ENCODE results near the gene ZNF280D. TPM values are rescaled to one million over a fixed set of nuclear protein-coding genes. Genes with fewer than 3 reads are reported as not detected.

ZNF280D gene
- total and polyA plus RNA-seq, 2 of the 4 experiments (the other 2 are of a cell fraction) = 8.3 to 21.0 TPM

DNA sequence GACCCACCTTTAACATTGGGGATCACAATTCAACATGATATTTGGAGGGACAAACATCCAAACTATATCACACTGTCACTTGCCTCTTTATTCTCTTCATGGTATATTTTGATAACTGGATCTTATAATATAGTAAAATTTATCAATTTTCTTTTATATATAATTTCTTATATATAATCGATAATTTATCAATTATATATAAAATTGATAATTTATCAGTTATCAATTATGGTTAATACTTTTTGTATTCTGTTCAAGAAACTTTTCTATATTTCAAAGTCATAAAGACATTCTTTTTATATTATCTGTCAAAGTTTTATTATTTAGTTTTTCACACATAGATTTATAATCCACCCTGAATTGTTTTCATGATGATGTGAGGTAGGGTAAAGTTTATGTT is 132.9 kb downstream of the ZNF280D start:
- Histone ChIP-seq H3K56ac (ENCODE audit: extremely low read depth, insufficient read depth, low read length) (no peak overlapping the region), H2AK5ac (ENCODE audit: low read depth, low read length) (no peak overlapping the region), H2BK15ac (ENCODE audit: low read depth, low read length) (no peak overlapping the region), H3K4me2 (ENCODE audit: low read depth, low read length) (no peak overlapping the region), H2BK20ac (ENCODE audit: low read depth, low read length) (no peak overlapping the region), H4K91ac (ENCODE audit: insufficient read depth, low read depth, low read length) (no peak overlapping the region; the same call in 1 of the 2 replicates), H4K5ac (ENCODE audit: low read depth, low read length) (no peak overlapping the region), H2BK120ac (ENCODE audit: low read depth, low read length) (peak overlapping the region; percentile 5; the same call in 1 of the 2 replicates), H3K9me3 (ENCODE audit: control insufficient read depth, insufficient read depth, low read length) (peaks cover 3% of the 10 kb centered on the region; the same call in 1 of the 2 replicates), H3K27me3 (ENCODE audit: control insufficient read depth, insufficient read depth, low read length) (no peaks in the 10 kb centered on the region), H4K20me1 (ENCODE audit: insufficient read depth, low read length) (no peaks in the 10 kb centered on the region), H3K36me3 (ENCODE audit: control insufficient read depth, insufficient read depth, low read length) (no peaks in the 10 kb centered on the region), H2AK9ac (replicated peaks; ENCODE audit: low read depth, low read length, poor library complexity) (no peak overlapping the region), H3K14ac (replicated peaks; ENCODE audit: low read depth, low read length) (no peak overlapping the region), H3K9ac (ENCODE audit: low read depth, low read length) (no peak overlapping the region), H3K79me1 (ENCODE audit: low read depth in 1 of 2, low read length in 2 of 2) (no peaks in the 10 kb centered on the region), H4K8ac (ENCODE audit: low read depth in 2 of 2, low read length in 2 of 2) (0 out of 4 replicates have a peak overlapping the region, but pooled peaks of 1 of the 2 experiments have one; percentile 6), H3K4me3 (ENCODE audit: insufficient read depth, low read depth, low read length) (no peak overlapping the region), H2AFZ (replicated peaks; ENCODE audit: low read length, poor library complexity) (no peak overlapping the region), H3K9me1 (ENCODE audit: insufficient read depth, low read length) (no peaks in the 10 kb centered on the region), H3K23ac (ENCODE audit: low read depth, low read length) (no peak overlapping the region), H3K18ac (ENCODE audit: low read depth, low read length) (peak overlapping the region; percentile 12; the same call in 1 of the 2 replicates), H2BK5ac (ENCODE audit: low read depth, low read length, poor library complexity, severe bottlenecking) (peak overlapping the region; percentile 2), H3K27ac (ENCODE audit: insufficient read depth, low read length) (no peak overlapping the region), H3K4ac (ENCODE audit: low read depth, low read length) (peak overlapping the region; percentile 2; the same call in 1 of the 2 replicates), H3K4me1 (ENCODE audit: control insufficient read depth, insufficient read depth, low read length) (peaks cover 2% of the 10 kb centered on the region; the same call in 1 of the 2 replicates)
- in situ Hi-C loops (cut with MboI; ENCODE audit: low sequenced_read_pairs) (no loop called here), intact Hi-C loops (cut with micrococcal nuclease) (no loop called here), dilution Hi-C loops (cut with HindIII; ENCODE audit: low sequenced_read_pairs, unreplicated experiment) (no loop called here)
- CTCF ChIA-PET = no interaction called here
- TF ChIP-seq, protein P1, sequence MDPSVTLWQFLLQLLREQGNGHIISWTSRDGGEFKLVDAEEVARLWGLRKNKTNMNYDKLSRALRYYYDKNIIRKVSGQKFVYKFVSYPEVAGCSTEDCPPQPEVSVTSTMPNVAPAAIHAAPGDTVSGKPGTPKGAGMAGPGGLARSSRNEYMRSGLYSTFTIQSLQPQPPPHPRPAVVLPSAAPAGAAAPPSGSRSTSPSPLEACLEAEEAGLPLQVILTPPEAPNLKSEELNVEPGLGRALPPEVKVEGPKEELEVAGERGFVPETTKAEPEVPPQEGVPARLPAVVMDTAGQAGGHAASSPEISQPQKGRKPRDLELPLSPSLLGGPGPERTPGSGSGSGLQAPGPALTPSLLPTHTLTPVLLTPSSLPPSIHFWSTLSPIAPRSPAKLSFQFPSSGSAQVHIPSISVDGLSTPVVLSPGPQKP (IDR thresholded peaks at IDR 0.05; ENCODE audit: borderline replicate concordance, low read depth, low read length) = no peak
- TF ChIP-seq RFX5 (IDR thresholded peaks at IDR 0.05; ENCODE audit: low read depth, low read length) = no peak
- TF ChIP-seq, protein P2, sequence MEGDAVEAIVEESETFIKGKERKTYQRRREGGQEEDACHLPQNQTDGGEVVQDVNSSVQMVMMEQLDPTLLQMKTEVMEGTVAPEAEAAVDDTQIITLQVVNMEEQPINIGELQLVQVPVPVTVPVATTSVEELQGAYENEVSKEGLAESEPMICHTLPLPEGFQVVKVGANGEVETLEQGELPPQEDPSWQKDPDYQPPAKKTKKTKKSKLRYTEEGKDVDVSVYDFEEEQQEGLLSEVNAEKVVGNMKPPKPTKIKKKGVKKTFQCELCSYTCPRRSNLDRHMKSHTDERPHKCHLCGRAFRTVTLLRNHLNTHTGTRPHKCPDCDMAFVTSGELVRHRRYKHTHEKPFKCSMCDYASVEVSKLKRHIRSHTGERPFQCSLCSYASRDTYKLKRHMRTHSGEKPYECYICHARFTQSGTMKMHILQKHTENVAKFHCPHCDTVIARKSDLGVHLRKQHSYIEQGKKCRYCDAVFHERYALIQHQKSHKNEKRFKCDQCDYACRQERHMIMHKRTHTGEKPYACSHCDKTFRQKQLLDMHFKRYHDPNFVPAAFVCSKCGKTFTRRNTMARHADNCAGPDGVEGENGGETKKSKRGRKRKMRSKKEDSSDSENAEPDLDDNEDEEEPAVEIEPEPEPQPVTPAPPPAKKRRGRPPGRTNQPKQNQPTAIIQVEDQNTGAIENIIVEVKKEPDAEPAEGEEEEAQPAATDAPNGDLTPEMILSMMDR (conservative IDR thresholded peaks at IDR 0.05; ENCODE audit: low read depth, low read length) = no peak
- no peak for TF ChIP-seq CEBPB (IDR thresholded peaks at IDR 0.05; ENCODE audit: low read depth, low read length)
- no peak for TF ChIP-seq RAD21 (IDR thresholded peaks at IDR 0.05; ENCODE audit: low read length)
- TF ChIP-seq RCOR1 (IDR thresholded peaks at IDR 0.05; ENCODE audit: insufficient replicate concordance, low read length) = no peak
- TF ChIP-seq, protein P3, sequence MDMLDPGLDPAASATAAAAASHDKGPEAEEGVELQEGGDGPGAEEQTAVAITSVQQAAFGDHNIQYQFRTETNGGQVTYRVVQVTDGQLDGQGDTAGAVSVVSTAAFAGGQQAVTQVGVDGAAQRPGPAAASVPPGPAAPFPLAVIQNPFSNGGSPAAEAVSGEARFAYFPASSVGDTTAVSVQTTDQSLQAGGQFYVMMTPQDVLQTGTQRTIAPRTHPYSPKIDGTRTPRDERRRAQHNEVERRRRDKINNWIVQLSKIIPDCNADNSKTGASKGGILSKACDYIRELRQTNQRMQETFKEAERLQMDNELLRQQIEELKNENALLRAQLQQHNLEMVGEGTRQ (IDR thresholded peaks at IDR 0.05; ENCODE audit: low read depth, low read length) = no peak
- no peak for TF ChIP-seq SMC3 (IDR thresholded peaks at IDR 0.05; ENCODE audit: low read depth, low read length)
- TF ChIP-seq MAFK (IDR thresholded peaks at IDR 0.05; ENCODE audit: low read depth, low read length) = no peak
- TF ChIP-seq NFE2L2 (IDR thresholded peaks at IDR 0.05; ENCODE audit: low read depth, low read length) = no peak
- TF ChIP-seq POLR2A (IDR thresholded peaks at IDR 0.05; ENCODE audit: low read depth, low read length) = no peak
- TF ChIP-seq MXI1 (IDR thresholded peaks at IDR 0.05; ENCODE audit: borderline replicate concordance, low read depth, low read length) = no peak
- TF ChIP-seq CHD1 (IDR thresholded peaks at IDR 0.05; ENCODE audit: low read depth, low read length) = no peak
- BruUV-seq (replicated peaks) = no TSS peak
- ATAC-seq (ENCODE audit: low read depth) (no peak), DNase-seq (no peak)
- no CpG with 5 or more reads among the region's 1 CpG for WGBS, 2 experiments (ENCODE audit: extremely low coverage in 2 of 2, insufficient read length in 1 of 2)
- POLR2A ChIA-PET (ENCODE audit: unreplicated experiment) = no interaction called here
